ENCODE results near the gene CERS1.

The CERS1 gene

DNA sequence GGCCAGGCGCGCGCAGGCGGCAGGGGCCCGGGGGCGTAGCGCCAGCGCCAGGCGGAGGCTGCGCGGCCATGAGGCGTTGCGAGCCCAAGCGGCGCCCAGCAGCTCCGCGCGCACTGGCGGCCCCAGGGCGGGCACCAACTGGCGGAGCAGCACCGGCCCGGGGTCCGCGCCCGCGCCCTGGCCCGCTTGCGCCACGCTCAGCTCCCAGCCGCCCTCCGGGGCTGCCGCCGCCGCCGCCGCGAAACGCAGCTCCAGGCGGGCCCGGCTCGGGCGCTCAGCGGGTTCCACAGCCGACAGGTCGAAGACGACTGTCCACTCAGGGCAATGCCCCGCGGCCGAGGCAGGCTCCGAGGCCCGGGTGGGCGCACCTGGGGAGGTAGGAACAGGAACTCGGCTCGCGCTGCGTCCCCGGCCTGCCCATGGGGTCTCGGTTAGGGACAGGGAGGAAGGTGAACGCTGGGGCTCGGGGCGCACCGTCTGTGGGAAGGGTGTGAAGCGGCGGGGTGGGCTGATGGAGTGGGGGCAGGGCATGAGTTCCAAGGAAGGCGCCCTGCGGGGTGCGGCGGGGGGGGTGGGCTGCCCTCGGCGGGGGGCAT, 26.8 kb downstream of the CERS1 start:
- no peak for DNase-seq

DNA sequence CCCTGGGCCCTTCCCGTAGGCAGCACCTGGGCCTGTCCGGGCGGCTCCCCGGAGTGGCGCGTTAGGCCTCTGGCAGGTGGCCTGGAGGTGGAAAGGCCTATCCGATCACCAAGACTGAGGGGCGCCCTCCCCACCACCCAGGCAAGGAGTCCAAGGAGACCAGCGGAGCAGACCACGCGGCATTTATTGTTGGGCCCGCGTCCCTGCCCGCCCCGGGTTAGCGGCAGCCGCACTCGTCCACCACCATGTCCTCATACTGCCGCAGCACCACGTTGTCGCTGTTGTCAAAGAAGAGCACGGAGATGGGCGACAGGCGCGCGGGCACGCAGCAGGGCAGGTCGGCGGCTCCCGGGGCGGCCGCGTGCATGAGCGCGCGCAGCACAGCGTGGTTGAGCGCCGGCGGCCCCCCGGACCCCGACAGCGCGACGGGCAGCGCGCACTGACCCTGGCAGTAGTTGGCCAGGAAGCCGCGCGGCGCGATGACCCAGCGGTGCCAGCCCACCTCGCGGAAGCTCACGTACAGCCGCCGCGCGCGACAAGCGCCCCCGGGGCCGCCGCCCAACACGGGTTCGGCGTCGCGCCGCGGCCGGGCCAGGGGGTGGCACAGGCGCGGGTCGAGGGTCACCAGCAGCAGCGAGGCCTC, 27.5 kb downstream of the CERS1 start:
- no peak for DNase-seq

DNA sequence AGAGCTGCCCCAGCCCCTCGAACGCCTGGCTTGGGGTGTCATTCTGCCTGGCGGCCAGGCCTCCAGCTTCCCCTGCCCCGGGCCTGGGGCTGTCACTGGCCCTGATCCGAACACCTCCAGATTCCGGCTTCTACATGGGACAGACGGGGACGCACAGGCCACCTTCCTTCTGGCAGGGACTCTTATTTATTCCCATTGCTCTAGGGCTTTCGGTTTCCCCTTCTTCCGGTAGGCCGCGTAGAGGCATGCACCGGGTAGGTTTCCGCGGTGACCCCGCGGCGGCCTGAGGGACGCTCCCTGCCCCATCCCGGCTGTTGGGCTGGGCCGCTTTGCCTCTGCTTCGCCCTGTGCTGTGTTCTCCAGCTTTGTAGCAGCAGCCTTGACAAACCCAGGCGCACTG, 28.2 kb downstream of the CERS1 start:
- no peak for DNase-seq

DNA sequence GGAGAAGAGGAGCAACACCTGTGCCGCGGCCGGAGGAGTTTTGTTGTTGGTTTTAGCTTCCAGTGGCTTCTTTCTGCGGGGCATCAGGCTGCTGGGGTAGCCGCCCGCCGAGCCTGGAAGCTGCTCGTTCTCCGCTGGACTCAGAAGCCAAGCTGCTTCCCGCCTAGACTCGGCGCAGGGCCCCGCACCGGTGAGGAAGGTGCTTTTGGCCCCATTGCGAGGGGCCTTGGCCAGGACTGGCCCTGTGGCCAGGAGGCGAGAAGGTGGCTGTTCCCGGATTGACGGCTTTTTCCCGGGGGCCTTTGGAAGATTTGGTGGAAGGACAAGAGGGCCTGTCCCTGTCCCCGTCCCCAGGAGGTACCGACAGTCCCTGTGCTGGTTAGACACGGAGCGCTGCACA, 28.8 kb downstream of the CERS1 start:
- no peak for DNase-seq

DNA sequence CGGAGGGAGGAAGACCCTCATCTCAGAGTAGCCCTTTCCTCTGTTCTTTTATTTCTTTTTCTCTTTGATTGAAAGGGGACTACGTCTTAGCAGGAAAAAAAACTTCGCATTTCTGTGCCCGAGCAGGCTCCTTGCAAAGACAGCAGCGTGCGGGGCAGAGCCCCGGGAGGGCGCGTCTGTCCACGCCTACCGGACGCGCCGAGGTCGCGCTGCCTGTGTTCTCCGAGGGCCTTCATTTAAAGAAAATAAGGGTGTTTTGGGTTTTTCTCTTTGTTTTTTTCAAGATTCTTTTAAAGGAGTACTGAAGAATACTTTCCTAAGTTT, 29.2 kb downstream of the CERS1 start:
- DNase-seq, result no peak

DNA sequence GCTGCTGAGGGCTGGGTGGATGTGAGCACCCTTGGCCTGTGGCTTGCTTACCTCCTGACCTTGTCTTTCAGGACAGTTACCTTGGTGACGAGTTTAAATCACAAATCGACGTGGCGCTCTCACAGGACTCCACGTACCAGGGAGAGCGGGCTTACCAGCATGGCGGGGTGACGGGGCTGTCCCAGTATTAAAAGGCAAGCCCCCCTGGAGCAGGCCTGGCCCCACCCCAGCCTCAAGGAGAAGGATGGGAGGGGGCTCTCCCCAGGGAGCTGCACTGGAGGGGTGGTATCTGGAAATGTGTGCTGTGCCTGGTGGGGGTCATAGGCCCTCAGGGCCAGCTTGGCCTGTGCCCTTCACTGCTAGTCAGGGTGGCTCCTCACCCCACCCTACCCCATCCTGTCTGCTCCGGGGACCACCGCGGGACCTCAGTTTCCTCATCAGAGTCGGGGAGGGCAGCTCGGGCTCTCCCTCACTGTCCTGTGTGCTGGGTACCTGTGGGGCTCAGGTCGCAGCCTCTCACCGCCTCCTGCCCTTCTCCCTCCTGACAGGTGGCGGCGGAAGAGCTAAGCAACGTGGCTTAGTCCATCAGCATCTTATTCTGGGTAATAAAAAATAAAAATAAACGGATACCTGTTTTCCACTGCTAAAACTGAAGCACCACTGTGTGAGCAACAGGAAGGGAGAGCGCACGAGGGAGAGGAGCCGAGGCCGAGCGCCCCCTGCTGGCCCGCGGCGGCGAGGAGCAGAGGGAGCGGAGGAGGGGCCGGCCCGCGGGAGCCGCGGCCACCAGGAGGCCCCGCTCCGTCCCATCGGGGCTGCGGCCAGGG, 29.8 kb downstream of the CERS1 start:
- peak; percentile 43 for DNase-seq

DNA sequence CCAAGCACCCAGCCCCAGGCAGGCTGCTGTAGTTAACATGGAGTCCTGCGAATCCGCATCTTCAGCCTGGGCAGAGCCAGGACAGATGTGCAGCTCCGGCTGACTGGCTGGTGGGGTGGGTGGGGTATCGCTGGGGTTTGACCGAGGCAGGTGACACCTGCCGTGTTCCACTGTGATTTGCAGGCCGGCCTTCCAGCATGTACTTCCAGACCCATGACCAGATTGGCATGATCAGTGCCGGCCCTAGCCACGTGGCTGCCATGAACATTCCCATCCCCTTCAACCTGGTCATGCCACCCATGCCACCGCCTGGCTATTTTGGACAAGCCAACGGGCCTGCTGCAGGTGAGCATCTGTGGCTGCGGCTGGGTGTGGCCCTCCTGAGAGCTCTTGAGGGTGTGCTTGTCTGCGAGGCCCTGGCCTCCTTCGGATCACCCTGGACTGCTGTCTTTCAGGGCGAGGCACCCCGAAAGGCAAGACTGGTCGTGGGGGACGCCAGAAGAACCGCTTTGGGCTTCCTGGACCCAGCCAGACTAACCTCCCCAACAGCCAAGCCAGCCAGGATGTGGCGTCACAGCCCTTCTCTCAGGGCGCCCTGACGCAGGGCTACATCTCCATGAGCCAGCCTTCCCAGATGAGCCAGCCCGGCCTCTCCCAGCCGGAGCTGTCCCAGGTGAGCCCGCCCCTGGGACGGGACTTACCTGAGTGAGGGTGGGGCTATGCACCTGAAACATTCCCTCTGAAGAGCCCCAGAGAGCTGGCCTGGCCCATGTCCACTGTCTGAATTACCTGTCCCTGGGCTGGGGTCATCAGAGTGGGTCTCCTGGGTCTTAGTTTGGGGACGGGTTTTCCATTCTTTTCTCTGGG, 30.6 kb downstream of the CERS1 start:
- DNase-seq, result no peak

DNA sequence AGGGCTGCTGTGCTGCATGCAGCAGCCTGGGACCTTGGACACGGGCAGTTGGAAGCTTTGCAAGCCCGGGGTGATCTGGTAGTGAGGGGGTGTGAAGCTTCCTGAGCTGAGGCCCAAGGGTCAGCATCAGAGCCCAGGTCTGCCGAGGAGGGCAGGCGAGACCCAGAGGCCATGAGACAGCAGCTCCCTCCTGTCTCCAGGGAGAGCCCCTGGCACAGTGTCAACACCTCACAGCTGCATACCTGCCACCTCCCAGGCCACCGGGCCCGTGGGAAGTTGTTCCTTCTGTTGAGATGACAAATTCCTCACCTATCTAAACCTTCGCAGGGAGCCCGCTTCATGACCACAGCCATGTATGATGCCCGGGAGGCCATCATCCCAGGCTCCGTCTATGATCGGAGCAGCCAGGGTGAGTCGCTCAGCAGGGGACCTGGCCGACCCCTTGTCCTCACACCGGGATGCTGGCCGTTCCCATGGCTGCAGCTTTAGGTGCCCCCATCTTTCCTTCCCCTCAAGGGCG, 32.1 kb downstream of the CERS1 start:
- DNase-seq, result no peak

DNA sequence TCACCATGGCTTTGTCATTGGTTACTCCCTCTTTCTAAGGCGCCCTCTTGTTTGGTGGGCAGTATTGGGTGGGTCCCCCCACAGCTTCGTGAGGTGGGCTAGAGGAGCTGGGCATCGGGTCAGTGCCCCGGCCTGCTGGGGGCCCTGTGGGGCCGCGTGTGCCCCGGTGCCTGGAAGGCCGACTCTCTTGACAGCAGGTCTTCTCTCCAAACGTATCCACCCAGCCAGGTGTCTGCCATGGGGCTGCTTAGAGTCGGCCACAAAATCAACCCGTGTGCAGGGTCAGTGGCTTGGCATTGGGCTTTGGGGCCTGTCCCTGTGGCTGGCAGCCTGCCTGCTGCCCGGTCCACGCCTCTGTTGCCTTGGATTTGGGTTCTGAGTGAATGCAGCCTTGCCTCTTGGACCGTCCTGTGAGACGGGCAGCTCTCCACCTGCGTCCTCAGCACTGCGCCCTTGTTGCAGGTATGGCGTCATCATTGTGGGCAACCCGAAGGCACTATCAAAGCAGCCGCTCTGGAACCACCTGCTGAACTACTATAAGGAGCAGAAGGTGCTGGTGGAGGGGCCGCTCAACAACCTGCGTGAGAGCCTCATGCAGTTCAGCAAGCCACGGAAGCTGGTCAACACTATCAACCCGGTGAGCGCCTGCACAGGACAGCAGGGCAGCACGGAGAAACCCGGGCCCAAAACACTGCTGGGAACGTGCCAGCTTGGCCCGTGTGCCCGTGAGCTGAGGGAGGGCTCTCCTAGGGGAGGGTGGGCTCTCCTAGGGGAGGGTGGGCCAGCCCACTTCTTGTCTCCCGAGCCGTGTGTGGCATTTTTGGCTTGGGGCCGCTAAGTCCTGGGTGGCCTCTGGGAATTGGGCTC, 32.7 kb downstream of the CERS1 start:
- DNase-seq, result no peak

DNA sequence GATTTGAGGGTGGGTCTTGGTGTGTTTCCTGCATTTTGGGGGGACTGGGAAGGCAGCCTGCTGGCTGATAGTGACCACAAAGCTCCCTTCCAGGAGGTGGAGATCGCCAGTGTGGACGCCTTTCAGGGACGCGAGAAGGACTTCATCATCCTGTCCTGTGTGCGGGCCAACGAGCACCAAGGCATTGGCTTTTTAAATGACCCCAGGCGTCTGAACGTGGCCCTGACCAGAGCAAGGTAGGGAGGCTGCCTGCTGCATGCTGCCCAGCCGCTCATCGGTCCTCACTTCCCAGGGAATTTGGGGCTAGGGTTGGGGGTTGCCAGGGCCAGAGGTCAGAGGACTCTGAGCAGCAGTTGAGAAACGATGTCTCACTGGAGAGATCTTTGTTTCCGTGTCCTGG, 34.0 kb downstream of the CERS1 start:
- DNase-seq, result no peak

DNA sequence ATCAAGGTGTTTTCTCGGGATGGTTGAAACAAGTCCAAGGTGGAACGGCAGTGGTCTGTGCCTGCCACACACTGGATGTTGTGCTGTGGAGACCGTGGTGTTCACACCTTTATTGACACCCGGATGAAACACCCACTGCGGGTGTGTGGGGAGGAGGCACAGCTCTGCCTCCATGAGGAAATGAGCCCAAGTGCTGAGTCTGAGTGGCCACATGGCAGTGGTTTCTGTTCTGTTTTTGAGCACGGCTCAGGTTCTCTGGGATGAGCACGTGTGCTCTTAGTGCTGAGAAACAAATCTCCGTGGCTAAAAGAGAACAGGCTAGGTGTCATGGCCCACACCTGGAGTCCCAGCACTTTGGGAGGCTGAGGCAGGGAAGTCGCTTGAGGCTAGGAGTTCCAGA, 34.7 kb downstream of the CERS1 start:
- no peak for DNase-seq

DNA sequence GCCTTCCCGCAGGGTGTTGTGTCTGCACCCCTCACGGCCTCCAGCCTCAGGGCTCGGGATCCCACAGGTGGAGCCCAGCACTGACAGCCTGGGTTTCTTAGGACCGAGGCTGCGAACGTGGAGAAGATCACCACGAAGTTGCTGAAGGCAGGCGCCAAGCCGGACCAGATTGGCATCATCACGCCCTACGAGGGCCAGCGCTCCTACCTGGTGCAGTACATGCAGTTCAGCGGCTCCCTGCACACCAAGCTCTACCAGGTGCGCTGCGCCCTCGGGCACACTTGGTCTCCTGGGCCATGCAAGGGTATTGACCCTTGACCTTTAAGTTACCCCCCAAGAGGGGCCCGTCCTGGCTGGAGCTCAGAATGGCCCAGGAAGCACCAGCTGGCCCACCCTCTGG, 35.2 kb downstream of the CERS1 start:
- DNase-seq, result no peak

DNA sequence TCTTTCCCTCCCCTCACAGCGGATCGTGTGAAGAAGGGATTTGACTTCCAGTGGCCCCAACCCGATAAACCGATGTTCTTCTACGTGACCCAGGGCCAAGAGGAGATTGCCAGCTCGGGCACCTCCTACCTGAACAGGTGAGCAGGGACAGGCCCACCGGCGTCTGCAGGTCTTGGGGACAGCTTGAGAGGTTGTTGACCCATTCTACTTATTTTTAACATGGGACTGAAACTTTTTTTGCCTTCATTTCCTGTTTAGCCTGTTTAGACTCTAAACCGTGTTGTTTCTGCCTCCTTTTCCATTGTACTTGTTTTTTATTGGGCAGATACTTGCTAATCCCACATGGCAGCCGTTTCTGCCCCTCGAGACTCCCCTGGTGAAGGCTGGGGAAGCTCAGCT, 35.7 kb downstream of the CERS1 start:
- DNase-seq, result no peak

DNA sequence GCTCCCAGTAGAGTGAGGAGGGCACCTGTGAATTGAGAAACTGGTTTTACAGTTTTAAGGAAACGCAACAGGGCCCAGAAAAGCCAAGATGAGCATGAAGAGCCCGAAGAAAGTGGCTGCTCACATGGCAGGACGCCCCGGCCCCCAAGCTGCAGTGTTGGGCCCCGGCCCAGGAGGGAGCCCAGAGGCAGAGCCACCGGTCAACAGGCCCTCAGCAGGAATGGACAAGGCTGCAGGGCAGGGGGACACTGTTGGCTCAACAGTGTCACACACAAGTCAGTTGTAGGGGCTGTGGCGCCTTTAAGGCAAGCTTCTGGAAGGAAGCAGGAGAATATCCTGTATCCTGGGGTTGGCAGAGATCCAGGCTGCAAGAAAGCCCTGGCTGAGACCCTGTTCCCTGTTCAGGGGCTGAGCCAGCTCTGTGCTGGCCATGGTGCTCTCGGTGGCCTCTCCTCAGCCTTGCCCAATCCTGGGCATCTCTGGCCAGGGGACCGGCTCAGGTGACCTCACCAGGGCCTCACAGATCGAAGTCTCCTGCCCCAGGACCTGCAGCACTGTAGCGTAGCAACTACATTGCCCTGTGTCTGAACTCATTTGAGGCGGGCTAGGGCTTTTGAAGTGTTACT, 36.2 kb downstream of the CERS1 start:
- no peak for DNase-seq

DNA sequence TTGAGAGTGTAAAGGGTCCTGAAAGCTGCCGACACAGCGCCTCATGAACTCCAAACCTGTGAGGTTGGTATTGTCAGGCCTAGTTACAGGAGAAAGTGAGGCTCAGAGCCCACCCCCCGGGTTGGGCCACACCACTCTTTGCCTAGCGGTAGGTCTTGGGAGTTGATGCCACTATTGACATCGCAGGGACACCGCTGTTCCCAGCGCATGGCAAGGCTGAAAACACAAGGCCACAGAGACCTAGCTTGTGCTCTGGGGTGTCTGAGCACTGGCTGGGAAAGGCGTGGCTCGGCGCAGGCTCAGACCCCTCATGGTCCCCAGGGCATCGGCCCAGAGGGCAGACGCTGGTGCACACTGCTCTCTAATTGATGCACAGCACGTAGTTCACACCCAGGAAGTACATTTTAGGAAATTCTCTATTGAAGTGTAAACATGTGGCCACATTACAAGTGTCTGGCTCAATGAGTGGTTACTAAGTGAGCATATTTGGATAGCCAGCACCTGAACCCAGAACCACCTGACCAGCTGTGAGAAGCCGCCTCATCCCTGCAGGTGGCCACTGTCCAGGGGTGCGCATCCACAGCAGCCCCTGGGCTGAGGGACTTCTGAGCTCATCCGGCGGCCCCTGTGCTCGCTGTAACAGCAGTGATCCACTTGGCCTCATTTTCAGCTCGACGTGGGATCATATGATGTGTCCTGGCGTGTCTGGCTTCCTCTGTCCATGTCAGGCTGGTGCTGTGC, 36.9 kb downstream of the CERS1 start:
- DNase-seq, result no peak

DNA sequence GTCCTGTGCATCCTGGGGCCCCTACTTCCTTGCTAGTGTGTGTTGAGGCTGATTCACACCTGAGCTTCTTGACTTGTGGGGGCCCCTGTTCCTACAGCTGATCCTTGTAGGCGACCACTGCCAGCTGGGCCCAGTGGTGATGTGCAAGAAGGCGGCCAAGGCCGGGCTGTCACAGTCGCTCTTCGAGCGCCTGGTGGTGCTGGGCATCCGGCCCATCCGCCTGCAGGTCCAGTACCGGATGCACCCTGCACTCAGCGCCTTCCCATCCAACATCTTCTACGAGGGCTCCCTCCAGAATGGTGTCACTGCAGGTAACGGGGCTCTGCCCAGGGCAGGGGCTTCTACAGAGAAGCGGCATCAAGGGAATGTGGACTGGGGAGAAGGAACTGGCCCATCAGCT, 38.7 kb downstream of the CERS1 start:
- no peak for DNase-seq

DNA sequence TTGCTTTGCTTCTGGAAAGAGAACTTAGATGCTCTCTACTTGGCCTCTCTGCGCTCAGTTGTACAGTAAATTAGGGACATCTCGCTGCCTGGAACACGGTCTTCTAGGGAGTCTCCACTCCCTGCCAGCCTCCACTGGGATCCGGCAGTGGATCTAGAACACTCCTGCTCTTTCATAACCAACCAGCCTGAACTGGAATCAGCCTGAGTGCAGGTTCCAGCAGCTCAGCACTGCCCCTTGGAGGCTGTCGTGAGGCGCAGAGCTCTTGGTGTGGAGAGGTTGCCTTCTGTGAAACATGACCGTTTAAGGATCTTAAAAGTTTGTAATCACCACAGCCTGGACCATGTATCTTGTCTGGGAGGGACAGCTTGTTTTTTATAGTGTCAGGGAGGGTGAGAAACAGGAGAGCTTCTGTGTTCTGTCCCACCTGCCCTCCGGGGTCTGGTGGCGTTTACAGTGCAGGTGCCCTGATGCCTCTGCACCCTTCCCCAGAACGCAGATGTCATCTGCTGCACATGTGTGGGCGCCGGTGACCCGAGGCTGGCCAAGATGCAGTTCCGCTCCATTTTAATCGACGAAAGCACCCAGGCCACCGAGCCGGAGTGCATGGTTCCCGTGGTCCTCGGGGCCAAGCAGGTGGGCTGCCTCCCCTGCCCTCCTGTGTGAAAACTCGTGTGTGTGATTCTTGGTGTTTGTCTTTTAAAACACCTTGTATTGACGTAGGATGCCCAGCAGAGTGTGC, 39.4 kb downstream of the CERS1 start:
- DNase-seq, result peak; percentile 25

DNA sequence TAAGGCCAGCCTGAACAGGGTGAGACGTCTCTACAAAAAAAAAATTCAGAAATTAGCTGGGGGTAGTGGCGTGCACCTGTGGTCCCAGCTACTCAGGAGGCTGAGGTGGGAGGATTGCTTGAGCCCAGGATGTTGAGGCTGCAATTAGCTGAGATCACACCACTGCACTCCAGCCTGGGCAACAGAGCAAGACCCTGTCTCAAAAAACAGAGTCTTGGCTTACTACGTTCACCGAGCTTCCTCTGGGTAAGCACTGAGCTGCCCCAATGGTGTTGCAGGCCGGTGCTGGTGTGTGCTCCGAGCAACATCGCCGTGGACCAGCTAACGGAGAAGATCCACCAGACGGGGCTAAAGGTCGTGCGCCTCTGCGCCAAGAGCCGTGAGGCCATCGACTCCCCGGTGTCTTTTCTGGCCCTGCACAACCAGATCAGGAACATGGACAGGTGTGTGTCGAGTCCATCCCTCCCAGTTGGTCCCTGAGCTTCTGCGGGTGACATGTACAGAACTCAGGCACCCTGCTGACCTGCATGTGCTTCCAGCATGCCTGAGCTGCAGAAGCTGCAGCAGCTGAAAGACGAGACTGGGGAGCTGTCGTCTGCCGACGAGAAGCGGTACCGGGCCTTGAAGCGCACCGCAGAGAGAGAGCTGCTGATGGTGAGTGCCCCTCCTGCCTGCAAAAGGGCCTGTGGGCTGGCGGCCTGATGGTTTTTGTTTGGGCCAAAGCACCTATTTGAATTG, 40.1 kb downstream of the CERS1 start:
- DNase-seq, result no peak

DNA sequence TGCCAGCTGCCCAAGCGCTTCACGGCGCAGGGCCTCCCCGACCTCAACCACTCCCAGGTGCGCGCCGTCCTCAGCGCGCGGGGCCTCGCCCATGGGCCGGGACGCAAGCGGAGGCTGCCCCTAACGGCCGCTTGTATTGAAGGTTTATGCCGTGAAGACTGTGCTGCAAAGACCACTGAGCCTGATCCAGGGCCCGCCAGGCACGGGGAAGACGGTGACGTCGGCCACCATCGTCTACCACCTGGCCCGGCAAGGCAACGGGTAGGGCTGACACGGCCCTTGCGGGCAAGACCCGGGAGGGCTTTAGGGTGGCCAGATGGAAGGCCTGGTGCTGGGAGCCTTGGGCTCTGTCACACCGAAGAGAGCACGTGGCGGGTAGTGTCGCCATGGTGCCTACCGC, 41.0 kb downstream of the CERS1 start:
- no peak for DNase-seq
